Peyer's patch (tissue), 4 donors: ENCODE measurements around the gene NOS1AP.

Experiments
- POLR2A ChIP-seq, 2 donors: fragments of 450-650 bp; IDR thresholded peaks; one replicate each; pipeline ENCODE4 v1.5.1; 2017; ENCODE audit warnings: antibody characterized with exemption in 2 of 2, mild to moderate bottlenecking in 2 of 2, moderate library complexity in 2 of 2
- TF ChIP-seq, protein P1 (sequence below), 6 experiments: fragments of 450-650 bp in 4 of 6; fragments of 200-600 bp in 2 of 6; sonication (generic) in 1 of 6; IDR thresholded peaks; one replicate each; pipeline ENCODE4 v1.5.1; 2017 to 2019; ENCODE audit warnings: antibody characterized with exemption in 6 of 6, mild to moderate bottlenecking in 3 of 6, moderate library complexity in 1 of 6

DNA sequence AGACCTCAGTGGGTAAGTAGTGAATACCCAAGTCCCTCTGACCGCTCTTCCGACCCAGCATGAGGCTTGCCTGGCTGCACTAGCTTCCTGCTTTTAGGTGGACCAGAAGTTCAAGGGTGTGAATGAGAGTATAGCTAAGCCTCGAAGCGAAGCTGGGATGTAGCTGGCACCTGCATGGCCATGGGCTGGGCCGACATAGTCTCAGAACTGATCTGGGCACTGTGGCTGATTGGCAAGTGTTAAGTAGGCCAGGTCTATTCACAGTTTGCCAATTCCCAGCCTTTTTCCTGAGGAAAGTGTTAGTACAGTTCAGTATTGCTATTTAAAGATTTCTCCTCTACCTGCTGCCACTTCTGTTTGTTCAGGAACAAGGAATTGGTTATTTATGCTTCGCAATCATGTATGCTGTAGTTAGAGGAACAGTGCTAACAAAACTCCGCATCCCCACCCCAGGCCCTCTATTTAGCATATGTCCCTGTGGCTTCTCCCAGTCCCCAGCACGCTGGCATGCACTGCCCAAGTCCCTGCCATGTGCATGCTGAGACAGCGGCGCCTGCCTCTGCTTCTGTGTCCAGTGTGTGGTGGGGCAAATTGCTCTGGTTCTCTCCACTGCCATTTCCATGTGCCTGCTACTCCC lies 290.9 kb downstream of the NOS1AP start:
- TF ChIP-seq, protein P1, sequence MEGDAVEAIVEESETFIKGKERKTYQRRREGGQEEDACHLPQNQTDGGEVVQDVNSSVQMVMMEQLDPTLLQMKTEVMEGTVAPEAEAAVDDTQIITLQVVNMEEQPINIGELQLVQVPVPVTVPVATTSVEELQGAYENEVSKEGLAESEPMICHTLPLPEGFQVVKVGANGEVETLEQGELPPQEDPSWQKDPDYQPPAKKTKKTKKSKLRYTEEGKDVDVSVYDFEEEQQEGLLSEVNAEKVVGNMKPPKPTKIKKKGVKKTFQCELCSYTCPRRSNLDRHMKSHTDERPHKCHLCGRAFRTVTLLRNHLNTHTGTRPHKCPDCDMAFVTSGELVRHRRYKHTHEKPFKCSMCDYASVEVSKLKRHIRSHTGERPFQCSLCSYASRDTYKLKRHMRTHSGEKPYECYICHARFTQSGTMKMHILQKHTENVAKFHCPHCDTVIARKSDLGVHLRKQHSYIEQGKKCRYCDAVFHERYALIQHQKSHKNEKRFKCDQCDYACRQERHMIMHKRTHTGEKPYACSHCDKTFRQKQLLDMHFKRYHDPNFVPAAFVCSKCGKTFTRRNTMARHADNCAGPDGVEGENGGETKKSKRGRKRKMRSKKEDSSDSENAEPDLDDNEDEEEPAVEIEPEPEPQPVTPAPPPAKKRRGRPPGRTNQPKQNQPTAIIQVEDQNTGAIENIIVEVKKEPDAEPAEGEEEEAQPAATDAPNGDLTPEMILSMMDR (IDR thresholded peaks at IDR 0.05), result no peak
- no peak for TF ChIP-seq POLR2A (IDR thresholded peaks at IDR 0.05)
